NT2/D1 (cell line): ENCODE measurements around the gene ATP8B3.

ENCODE experiments used
- DNase-seq: peaks from one replicate; pipeline ENCODE4 v3.0.0-alpha.2; 2011; ENCODE audit warnings: low read depth, low spot score
- H3K27me3 ChIP-seq: 2 replicates; pipeline ENCODE4 v1.6.0; 2011; ENCODE audit warnings: mild to moderate bottlenecking; ENCODE audit not compliant: insufficient read length, insufficient read depth
- H3K36me3 ChIP-seq: 2 replicates; pipeline ENCODE4 v1.6.1; 2011; ENCODE audit warnings: mild to moderate bottlenecking, low read length, mixed read lengths; ENCODE audit not compliant: insufficient read depth, insufficient read length
- H3K4me1 ChIP-seq: 2 replicates; pipeline ENCODE4 v1.5.1; 2011; ENCODE audit not compliant: insufficient read depth, insufficient read length
- H3K4me3 ChIP-seq: 2 replicates; pipeline ENCODE4 v1.5.1; 2011; ENCODE audit warnings: low read depth; ENCODE audit not compliant: insufficient read length
- H3K9ac ChIP-seq: 2 replicates; pipeline ENCODE4 v1.6.0; 2011; ENCODE audit warnings: low read depth; ENCODE audit not compliant: insufficient read length
- H3K9me3 ChIP-seq: 2 replicates; pipeline ENCODE4 v1.5.1; 2011; ENCODE audit warnings: mild to moderate bottlenecking, low read length; ENCODE audit not compliant: insufficient read depth
- SUZ12 ChIP-seq: IDR thresholded peaks from 2 replicates; pipeline ENCODE4 v1.6.1; 2011; ENCODE audit not compliant: insufficient read length, insufficient read depth; ENCODE audit errors: extremely low read depth
- YY1 ChIP-seq: IDR thresholded peaks from 2 replicates; pipeline ENCODE4 v1.6.1; 2011; ENCODE audit not compliant: insufficient read length, insufficient read depth
- ZNF274 ChIP-seq: IDR thresholded peaks from 2 replicates; pipeline ENCODE4 v1.6.1; 2011; ENCODE audit warnings: mild to moderate bottlenecking, low read depth, low read length

ATP8B3 gene

DNA sequence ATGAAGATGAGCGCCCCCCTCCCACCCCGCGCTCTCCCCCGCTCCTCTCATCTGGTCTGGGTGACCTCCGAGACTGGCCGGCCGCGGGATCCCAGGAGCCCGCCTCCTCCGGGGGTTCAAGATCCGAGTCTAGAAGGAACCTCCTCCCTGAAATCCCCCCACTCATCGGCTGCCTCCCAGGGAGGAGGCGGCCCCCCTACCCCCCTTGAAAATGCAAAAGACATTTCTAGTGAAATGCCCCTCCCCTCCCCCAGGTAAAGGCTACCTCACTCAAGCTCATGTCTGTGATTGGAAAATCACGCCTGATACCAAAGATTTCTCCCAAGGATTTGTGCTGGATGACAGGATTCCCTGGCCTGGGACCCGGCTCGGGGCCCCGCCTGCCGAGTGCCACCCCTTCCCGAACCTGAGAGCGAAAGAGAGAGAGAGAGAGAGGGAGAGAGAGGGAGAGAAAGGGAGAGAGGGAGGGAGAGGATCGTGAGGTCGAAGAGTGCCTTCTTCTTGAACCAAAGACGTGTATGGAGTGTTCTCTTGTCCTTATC lies 35.4 kb downstream of the ATP8B3 start:
- peaks cover 4% of the 10 kb centered on the region for H3K4me1 ChIP-seq
- no peak for DNase-seq
- no peak overlapping the region for H3K9ac ChIP-seq
- H3K4me3 ChIP-seq = no peak overlapping the region
- H3K27me3 ChIP-seq = peaks cover 11% of the 10 kb centered on the region
- peaks cover 22% of the 10 kb centered on the region; the same call in 1 of the 2 replicates for H3K9me3 ChIP-seq
- TF ChIP-seq SUZ12 = no peak
- TF ChIP-seq YY1 = no peak
- no peak for TF ChIP-seq ZNF274
- H3K36me3 ChIP-seq = no peaks in the 10 kb centered on the region

DNA sequence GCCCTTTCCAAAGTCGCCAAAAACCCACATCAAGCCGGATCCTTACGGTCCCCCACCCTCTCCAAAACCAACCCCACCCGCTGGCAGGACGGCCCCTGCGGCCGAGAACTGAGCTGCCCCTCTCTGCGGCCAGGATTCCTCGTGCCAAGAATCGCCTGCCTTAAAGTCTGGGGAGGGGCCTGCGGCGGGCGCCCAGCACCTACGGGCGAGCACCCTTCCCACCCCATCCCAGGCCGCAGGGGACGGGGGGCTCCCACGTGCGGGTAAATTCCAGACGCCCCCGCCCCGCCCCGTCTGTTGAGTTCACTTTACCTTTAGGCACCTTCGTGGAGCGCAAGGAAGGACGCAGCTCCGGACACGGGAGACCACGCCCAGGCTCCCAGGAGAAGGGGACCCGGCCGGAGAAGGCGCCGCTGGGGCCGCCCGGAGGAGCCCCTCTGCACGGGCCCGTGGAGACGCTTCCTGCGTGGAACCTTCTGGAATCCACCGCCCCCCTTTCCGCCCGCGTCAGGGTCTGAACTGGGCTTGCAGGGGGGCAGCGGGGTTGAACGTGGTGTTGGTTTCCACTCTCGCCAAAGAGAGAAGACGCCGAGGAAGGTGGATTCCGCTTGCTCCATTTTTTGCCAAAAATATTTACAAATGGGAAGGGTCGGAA lies 36.0 kb downstream of the ATP8B3 start:
- DNase-seq = no peak
- Histone ChIP-seq H3K27me3 (peaks cover 11% of the 10 kb centered on the region), H3K9me3 (peaks cover 21% of the 10 kb centered on the region), H3K4me1 (peaks cover 4% of the 10 kb centered on the region), H3K36me3 (no peaks in the 10 kb centered on the region), H3K9ac (no peak overlapping the region), H3K4me3 (no peak overlapping the region)
- no peak for TF ChIP-seq ZNF274

DNA sequence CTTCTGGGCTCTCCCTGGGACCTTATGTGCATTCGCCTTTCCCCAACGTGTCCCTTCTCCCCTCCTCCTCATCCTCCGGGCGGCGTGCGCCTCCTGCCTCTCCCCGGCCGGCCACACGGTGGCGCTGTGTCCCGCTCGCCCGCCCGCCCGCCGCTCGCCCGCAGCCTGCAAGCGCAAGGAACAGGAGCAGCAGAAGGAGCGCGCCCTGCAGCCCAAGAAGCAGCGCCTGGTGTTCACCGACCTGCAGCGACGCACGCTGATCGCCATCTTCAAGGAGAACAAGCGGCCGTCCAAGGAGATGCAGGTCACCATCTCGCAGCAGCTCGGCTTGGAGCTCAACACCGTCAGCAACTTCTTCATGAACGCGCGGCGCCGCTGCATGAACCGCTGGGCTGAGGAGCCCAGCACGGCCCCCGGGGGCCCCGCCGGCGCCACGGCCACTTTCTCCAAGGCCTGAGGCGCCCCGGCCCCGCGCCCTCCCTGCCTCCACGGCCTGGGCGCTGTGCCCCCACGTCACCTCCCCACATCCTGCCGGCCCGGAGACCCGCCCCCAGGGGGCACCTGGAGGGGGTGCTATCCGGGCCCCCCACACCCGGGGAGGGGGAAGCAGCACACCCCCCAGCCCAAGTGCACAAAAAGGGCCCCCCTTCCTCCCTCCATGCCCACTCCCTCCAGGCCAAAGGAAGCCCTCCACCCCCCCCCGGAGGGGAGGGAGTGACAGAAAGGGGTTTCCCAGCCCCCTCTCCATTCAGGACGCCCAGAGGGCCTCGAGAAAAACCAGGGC lies 36.9 kb downstream of the ATP8B3 start:
- DNase-seq = no peak
- no peaks in the 10 kb centered on the region for H3K36me3 ChIP-seq
- H3K27me3 ChIP-seq = peaks cover 11% of the 10 kb centered on the region
- peaks cover 2% of the 10 kb centered on the region for H3K4me1 ChIP-seq
- H3K4me3 ChIP-seq = no peak overlapping the region
- no peak overlapping the region for H3K9ac ChIP-seq
- TF ChIP-seq ZNF274 (no peak), SUZ12 (no peak), YY1 (no peak)
- peaks cover 27% of the 10 kb centered on the region for H3K9me3 ChIP-seq

DNA sequence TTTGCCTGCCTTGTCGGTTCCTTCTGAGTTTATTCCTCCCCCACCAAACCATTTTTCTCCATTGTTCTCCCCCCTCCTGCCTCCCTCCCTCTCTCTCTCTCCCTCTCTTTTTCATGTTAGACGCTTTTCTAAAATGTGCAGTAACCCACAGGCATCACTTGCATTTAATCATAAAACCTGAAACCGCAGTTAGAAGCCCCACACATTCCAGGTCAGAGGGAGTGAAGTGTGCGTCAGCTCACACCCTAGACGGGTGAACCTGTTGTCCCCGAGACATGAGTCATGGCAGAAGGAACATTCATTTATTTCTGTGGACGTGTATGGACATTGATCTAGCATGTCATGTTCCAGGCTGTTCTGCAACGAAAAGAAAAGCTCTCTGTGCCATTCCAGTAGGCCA lies 38.9 kb downstream of the ATP8B3 start:
- peaks cover 27% of the 10 kb centered on the region for H3K9me3 ChIP-seq
- no peak overlapping the region for H3K9ac ChIP-seq
- H3K4me3 ChIP-seq = no peak overlapping the region
- DNase-seq = no peak
- H3K27me3 ChIP-seq = peaks cover 22% of the 10 kb centered on the region
- no peaks in the 10 kb centered on the region for H3K36me3 ChIP-seq
- H3K4me1 ChIP-seq = peaks cover 5% of the 10 kb centered on the region
- no peak for TF ChIP-seq YY1
- TF ChIP-seq SUZ12 = no peak
- no peak for TF ChIP-seq ZNF274

DNA sequence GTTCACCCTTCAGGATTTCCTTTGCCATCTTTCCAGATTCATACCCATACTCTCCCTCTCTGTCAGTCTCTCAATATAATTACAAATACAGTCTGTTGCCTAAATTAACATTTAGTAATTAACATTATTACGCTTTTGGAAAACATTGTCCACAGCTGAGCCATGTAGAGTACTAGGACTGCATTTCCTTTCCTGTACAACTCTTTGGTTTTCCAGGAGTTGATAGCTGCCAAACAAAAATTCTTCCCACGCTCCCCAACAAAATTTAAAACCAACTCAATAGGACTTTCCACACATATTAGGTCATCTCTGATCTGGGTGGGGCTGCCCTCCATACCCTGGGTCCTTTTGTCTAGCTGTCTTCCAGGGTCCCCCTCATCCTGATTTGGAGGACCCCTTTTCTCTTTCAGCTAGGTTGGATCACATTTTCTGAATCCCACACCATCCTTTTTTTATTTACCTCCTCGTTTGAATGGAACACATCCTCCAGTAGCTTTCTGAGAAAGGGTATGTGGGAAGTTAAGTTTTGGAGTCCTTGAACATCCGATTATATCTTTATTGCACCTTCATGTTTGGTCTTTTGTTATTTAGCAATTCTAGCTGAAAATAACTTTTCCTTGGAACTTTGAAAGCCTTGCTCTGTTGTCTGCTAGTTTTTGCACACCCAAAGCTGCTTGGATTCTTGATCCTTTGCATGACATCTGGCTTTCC lies 41.1 kb downstream of the ATP8B3 start:
- DNase-seq = no peak
- no peaks in the 10 kb centered on the region for H3K36me3 ChIP-seq
- no peak overlapping the region for H3K4me3 ChIP-seq
- H3K9ac ChIP-seq = no peak overlapping the region
- no peak for TF ChIP-seq ZNF274
- no peak for TF ChIP-seq SUZ12
- TF ChIP-seq YY1 = no peak
- peaks cover 13% of the 10 kb centered on the region for H3K4me1 ChIP-seq
- peaks cover 33% of the 10 kb centered on the region for H3K27me3 ChIP-seq
- H3K9me3 ChIP-seq = peaks cover 23% of the 10 kb centered on the region

DNA sequence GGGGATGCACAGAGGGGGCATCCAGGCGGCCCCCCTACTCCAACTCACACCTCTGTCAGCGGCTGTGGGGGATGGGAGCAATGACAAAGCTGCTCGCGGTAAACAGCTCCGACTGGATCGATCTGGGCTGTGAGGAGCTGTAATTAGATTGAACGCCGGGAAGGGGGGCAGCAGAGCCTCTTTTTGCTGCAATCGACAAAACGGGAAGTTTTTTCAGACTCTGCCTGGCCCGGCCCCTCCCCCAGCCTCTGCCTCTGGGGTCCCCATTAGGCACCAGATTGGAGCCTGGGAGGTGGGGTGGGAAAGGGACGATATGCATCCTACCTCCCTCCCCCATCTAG lies 42.5 kb downstream of the ATP8B3 start:
- peaks cover 13% of the 10 kb centered on the region for H3K9me3 ChIP-seq
- no peaks in the 10 kb centered on the region for H3K36me3 ChIP-seq
- H3K9ac ChIP-seq = no peak overlapping the region
- H3K4me3 ChIP-seq = no peak overlapping the region
- no peak for DNase-seq
- H3K27me3 ChIP-seq = peaks cover 44% of the 10 kb centered on the region
- H3K4me1 ChIP-seq = peaks cover 21% of the 10 kb centered on the region
- no peak for TF ChIP-seq SUZ12
- TF ChIP-seq ZNF274 = no peak
- no peak for TF ChIP-seq YY1

DNA sequence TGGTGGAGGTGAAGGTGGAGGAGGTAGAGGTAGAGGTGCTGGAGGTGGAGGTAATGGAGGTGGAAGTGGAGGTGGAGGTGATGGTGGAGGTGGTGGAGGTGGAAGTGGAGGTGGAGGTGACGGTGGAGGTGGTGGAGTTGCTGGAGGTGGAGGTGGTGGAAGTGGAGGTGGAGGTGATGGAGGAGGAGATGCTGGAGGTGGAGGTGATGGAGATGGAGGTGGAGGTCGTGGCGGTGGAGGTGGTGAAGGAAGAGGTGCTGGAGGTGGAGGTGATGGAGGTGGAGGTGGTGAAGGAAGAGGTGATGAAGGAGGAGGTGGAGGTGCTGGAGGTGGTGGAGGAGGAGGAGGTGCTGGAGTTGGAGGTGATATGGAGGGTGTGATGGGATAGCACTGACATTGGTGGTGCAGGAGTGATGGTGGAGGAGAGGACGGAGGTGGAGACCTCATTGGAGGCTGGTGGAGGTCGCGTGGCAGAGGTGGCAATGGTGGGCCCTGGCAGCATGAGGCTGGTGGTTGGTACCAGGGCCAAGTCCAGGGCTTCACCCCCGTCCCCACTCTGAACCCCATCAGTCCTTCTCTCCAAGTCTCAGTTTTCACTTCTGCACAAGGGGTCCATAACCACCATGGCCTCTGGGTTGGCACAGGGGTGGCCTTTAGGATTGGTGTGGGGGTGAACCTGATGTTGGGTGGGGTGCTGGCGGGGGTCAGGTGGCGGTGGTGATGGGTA lies 43.0 kb downstream of the ATP8B3 start:
- Histone ChIP-seq H3K9ac (no peak overlapping the region), H3K4me1 (peaks cover 24% of the 10 kb centered on the region), H3K9me3 (peaks cover 13% of the 10 kb centered on the region), H3K27me3 (peaks cover 44% of the 10 kb centered on the region), H3K36me3 (no peaks in the 10 kb centered on the region), H3K4me3 (no peak overlapping the region)
- DNase-seq = no peak
- TF ChIP-seq ZNF274 (no peak), SUZ12 (no peak), YY1 (no peak)
